DOHH2 (cell line): Measurements from ENCODE around the gene CITED2.

ENCODE experiments used
- CTCF ChIP-seq: fragments of 200-600 bp; sonication (generic); IDR thresholded peaks from one replicate; pipeline ENCODE4 v1.5.1; 2014; ENCODE audit warnings: antibody characterized with exemption, mild to moderate bottlenecking, low read depth, low read length; ENCODE audit not compliant: poor library complexity, severe bottlenecking
- EZH2phosphoT487 ChIP-seq: fragments of 200-600 bp; sonication (generic); IDR thresholded peaks from 2 replicates; pipeline ENCODE4 v1.6.1; 2017; ENCODE audit warnings: borderline replicate concordance, mild to moderate bottlenecking, antibody characterized with exemption, low read length, moderate library complexity, mixed read lengths

GRCh38 chr6:139423037-139423703 is 48.7 kb upstream of the CITED2 start:
- TF ChIP-seq CTCF (no peak), EZH2phosphoT487 (no peak)
